MCF 10A (cell line): Measurements from ENCODE around the gene CCIN. TPM values are rescaled to one million over a fixed set of nuclear protein-coding genes. Genes with fewer than 3 reads are reported as not detected.

Experiments used
- BruUV-seq: library from RNA; stranded (reverse); fragments of 400-500 nt; replicated peaks from 2 replicates; lab custom pipeline; 2021; lab: Mats Ljungman, UMichigan
- CTCF ChIA-PET: fragments of 300-600 bp; sonication (Branson Sonifier 250); formaldehyde crosslinking; extraction: SDS; loops from one replicate; lab custom pipeline; 2021; ENCODE audit warnings: antibody characterized with exemption, inconsistent platforms; lab: Yijun Ruan, JAX
- POLR2A ChIA-PET: fragments of 300-600, 350-650 bp; sonication (Branson Sonifier 250); formaldehyde crosslinking; extraction: SDS; loops from one replicate; lab custom pipeline; 2020; ENCODE audit warnings: antibody characterized with exemption, inconsistent platforms; lab: Yijun Ruan, JAX
- DNase-seq: peaks from one replicate; pipeline ENCODE4 v3.0.0-alpha.2; 2018; ENCODE audit not compliant: unreplicated experiment
- H3K27ac Mint-ChIP-seq: one replicate; pipeline ENCODE4 v1.8.0; 2022; ENCODE audit warnings: mild to moderate bottlenecking, low read depth, mixed read lengths; ENCODE audit not compliant: unreplicated experiment
- H3K27me3 Mint-ChIP-seq: one replicate; pipeline ENCODE4 v1.8.0; 2022; ENCODE audit warnings: mixed read lengths; ENCODE audit not compliant: insufficient read depth, unreplicated experiment
- H3K36me3 Mint-ChIP-seq: one replicate; pipeline ENCODE4 v1.8.0; 2022; ENCODE audit warnings: mild to moderate bottlenecking, moderate library complexity, mixed read lengths; ENCODE audit not compliant: insufficient read depth, unreplicated experiment
- H3K4me1 Mint-ChIP-seq: one replicate; pipeline ENCODE4 v1.8.0; 2022; ENCODE audit warnings: mixed read lengths; ENCODE audit not compliant: insufficient read depth, unreplicated experiment
- H3K4me3 Mint-ChIP-seq: one replicate; pipeline ENCODE4 v1.8.0; 2022; ENCODE audit warnings: mild to moderate bottlenecking, moderate library complexity, mixed read lengths; ENCODE audit not compliant: unreplicated experiment
- H3K9me3 Mint-ChIP-seq: one replicate; pipeline ENCODE4 v1.8.0; 2022; ENCODE audit warnings: mixed read lengths; ENCODE audit not compliant: unreplicated experiment
- intact Hi-C: fragments of 100-400 bp; cut with micrococcal nuclease; formaldehyde crosslinking; loops from 2 replicates; pipeline ENCODE4 v1.14.1; 2022
- total RNA-seq: library from RNA; stranded (reverse); gene quantifications from 2 replicates; pipeline ENCODE4 v1.2.3, GENCODE V29; 2022
- TF ChIP-seq, protein P1 (sequence below): fragments of 200-600 bp; IDR thresholded peaks from one replicate; pipeline ENCODE4 v1.8.0; 2022; ENCODE audit warnings: antibody characterized with exemption, mild to moderate bottlenecking; ENCODE audit not compliant: unreplicated experiment

The CCIN gene
- total RNA-seq, 1 experiment from 2014 or later: not detected

- peak; percentile 100 for DNase-seq
- TF ChIP-seq, protein P1, sequence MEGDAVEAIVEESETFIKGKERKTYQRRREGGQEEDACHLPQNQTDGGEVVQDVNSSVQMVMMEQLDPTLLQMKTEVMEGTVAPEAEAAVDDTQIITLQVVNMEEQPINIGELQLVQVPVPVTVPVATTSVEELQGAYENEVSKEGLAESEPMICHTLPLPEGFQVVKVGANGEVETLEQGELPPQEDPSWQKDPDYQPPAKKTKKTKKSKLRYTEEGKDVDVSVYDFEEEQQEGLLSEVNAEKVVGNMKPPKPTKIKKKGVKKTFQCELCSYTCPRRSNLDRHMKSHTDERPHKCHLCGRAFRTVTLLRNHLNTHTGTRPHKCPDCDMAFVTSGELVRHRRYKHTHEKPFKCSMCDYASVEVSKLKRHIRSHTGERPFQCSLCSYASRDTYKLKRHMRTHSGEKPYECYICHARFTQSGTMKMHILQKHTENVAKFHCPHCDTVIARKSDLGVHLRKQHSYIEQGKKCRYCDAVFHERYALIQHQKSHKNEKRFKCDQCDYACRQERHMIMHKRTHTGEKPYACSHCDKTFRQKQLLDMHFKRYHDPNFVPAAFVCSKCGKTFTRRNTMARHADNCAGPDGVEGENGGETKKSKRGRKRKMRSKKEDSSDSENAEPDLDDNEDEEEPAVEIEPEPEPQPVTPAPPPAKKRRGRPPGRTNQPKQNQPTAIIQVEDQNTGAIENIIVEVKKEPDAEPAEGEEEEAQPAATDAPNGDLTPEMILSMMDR: peak; percentile 46
- Mint-ChIP-seq H3K9me3 (no peaks in the 10 kb centered on the region), H3K27me3 (no peaks in the 10 kb centered on the region), H3K36me3 (peaks cover 23% of the 10 kb centered on the region), H3K4me1 (peaks cover 35% of the 10 kb centered on the region), H3K4me3 (peak within 1 kb of the TSS; percentile 83), H3K27ac (peak within 1 kb of the TSS; percentile 92)
- BruUV-seq: no TSS peak
- intact Hi-C loops: no loop called here
- POLR2A ChIA-PET: interaction anchor here (0.6 to 4.1 kb wide), 44 partner anchors 9 to 1151 kb away, joined by 3 to 26 read pairs (median 4); partner anchors contain the start of genes CCIN, CREB3, GNE and HRCT1
- CTCF ChIA-PET: interaction anchor here (0.6 to 3.1 kb wide), 24 partner anchors 11 to 365 kb away, joined by 3 to 28 read pairs (median 4); partner anchors contain the start of gene CCIN
Observed at GRCh38 chr9:36190388-36191289, 21.5 kb downstream of the CCIN start, which contains the start of gene CLTA. CLTA (plus strand) TSS chr9:36190921; CDS start chr9:36191057, 136 bp downstream.

DNA sequence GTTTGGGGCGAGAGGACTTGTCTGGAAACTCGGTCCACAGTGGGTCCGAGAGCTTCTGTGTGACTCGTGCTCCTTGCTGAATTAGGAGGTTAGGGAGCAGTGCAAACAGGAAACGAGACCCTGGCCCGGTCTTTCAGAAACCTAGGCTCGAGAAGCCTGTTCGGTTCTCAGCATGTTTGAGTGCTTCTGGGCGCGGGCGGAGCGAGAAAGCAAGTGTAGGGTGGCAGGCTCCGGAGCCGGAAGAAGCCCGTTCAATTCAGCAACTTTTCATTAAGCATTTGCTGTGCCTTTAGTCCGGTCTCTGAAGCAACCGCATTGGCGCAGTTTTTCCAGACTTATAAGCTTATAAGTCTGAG, 22.1 kb downstream of the CCIN start:
- Mint-ChIP-seq H3K4me1 (peaks cover 35% of the 10 kb centered on the region), H3K4me3 (peak overlapping the region; percentile 83), H3K9me3 (no peaks in the 10 kb centered on the region), H3K27me3 (no peaks in the 10 kb centered on the region), H3K27ac (peak overlapping the region; percentile 92), H3K36me3 (peaks cover 25% of the 10 kb centered on the region)
- ChIA-PET POLR2A (interaction anchor here (0.6 to 4.1 kb wide), 30 partner anchors 11 to 1150 kb away, joined by 3 to 26 read pairs (median 4); partner anchors contain the start of genes CREB3, GNE, HRCT1 and RECK), CTCF (interaction anchor here (0.6 to 3.1 kb wide), 17 partner anchors 10 to 1247 kb away, joined by 3 to 28 read pairs (median 3); partner anchors contain the start of gene CCIN)
- BruUV-seq: no TSS peak
- TF ChIP-seq, protein P1: no peak
- DNase-seq: peak; percentile 25
- intact Hi-C loops: no loop called here

DNA sequence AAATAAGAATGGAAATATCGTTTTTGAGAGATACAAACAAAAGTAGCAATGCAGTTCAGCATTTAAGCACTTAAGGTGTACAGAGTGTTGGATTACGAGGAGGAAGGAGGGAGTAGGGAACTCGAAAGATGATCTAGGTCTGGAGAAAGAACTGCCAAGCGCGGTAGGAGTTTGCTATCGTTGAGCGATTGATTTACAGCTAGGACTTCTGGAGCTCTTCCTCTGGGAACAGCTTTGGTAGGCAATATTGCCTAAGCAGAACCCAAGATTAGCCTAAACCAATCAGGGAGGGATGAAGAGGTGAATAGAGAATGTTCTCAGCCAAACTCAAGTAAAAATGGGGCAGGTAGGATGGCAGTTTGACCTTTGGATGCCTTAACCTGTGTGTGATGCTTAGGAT, 22.5 kb downstream of the CCIN start:
- ChIA-PET POLR2A (interaction anchor here (0.6 to 4.1 kb wide), 23 partner anchors 10 to 1150 kb away, joined by 3 to 26 read pairs (median 5); partner anchors contain the start of genes CREB3, GNE, RNF38 and TLN1), CTCF (interaction anchor here (0.6 to 3.1 kb wide), 7 partner anchors 17 to 1248 kb away, joined by 3 to 12 read pairs (median 3); no protein-coding TSS in a partner anchor)
- Mint-ChIP-seq H3K9me3 (no peaks in the 10 kb centered on the region), H3K4me3 (peak overlapping the region; percentile 83), H3K27ac (peak overlapping the region; percentile 92), H3K36me3 (peaks cover 26% of the 10 kb centered on the region), H3K4me1 (peaks cover 35% of the 10 kb centered on the region), H3K27me3 (no peaks in the 10 kb centered on the region)
- TF ChIP-seq, protein P1: no peak
- DNase-seq: no peak
- intact Hi-C loops: loop anchor here (1.0 kb wide), 1 partner anchor 138 kb away; no protein-coding TSS in a partner anchor
- TSS peak; percentile 46 for BruUV-seq
